ENCODE measurements around the gene SCAND1. TPM values are rescaled to one million over a fixed set of nuclear protein-coding genes. Genes with fewer than 3 reads are reported as not detected.
"Not testable (repeated sequence)": the region's sequence is repeated elsewhere in the genome, so short reads cannot be mapped to it uniquely, and the experiment has no call there.

SCAND1 gene
- total and polyA plus RNA-seq, 2 experiments from 2014 or later: 66.6 to 127 TPM

- Histone ChIP-seq H3K9ac (no peak overlapping the region), H3K4me1 (ENCODE audit: insufficient read depth) (no peaks in the 10 kb centered on the region), H3K9me3 (ENCODE audit: low read depth) (no peaks in the 10 kb centered on the region), H3K27me3 (replicated peaks; ENCODE audit: insufficient read depth) (no peaks in the 10 kb centered on the region), H3K27ac (no peak overlapping the region), H2AFZ (no peak overlapping the region), H3F3A (ENCODE audit: insufficient read depth) (no peaks in the 10 kb centered on the region), H3K4me3 (no peak overlapping the region), H4K20me1 (ENCODE audit: insufficient read depth) (no peaks in the 10 kb centered on the region), H3K79me2 (ENCODE audit: insufficient read depth) (no peaks in the 10 kb centered on the region), H3K36me3 (ENCODE audit: low read depth) (no peaks in the 10 kb centered on the region), H3K4me2 (ENCODE audit: unreplicated experiment) (no peak overlapping the region), H3K9me2 (ENCODE audit: insufficient read depth) (no peaks in the 10 kb centered on the region)
- TF ChIP-seq EZH2phosphoT487 (IDR thresholded peaks at IDR 0.05; ENCODE audit: insufficient read depth, low read depth) (no peak), EZH2 (IDR thresholded peaks at IDR 0.05; ENCODE audit: insufficient read depth, poor library complexity, severe bottlenecking) (no peak)
- in situ Hi-C loops (cut with MboI): no loop called here
- WGBS, 2 experiments (ENCODE audit: low coverage in 1 of 2, low lambda C conversion rate in 2 of 2, missing lambda C conversion rate in 2 of 2): 54 to 64% methylated on average over 2 of the region's 2 CpGs
- DNase-seq: no peak
These were observed 17.7 kb upstream of the SCAND1 start for GRCh38 chr20:35971981-35972380.

GRCh38 chr20:35968930-35969329, 14.6 kb upstream of the SCAND1 start:
- no peak overlapping the region for H2AFZ ChIP-seq
- H3K9me3 ChIP-seq (ENCODE audit: low read depth): no peaks in the 10 kb centered on the region
- H3K9ac ChIP-seq: no peak overlapping the region
- TF ChIP-seq EZH2 (IDR thresholded peaks at IDR 0.05; ENCODE audit: insufficient read depth, poor library complexity, severe bottlenecking) (no peak), EZH2phosphoT487 (IDR thresholded peaks at IDR 0.05; ENCODE audit: insufficient read depth, low read depth) (no peak)
- peak; percentile 9 for DNase-seq
- no peaks in the 10 kb centered on the region for H3K4me1 ChIP-seq (ENCODE audit: insufficient read depth)
- no peaks in the 10 kb centered on the region for H3K27me3 ChIP-seq (replicated peaks; ENCODE audit: insufficient read depth)
- no peaks in the 10 kb centered on the region for H4K20me1 ChIP-seq (ENCODE audit: insufficient read depth)
- no peaks in the 10 kb centered on the region for H3K9me2 ChIP-seq (ENCODE audit: insufficient read depth)
- no peak overlapping the region for H3K4me3 ChIP-seq
- no peak overlapping the region for H3K4me2 ChIP-seq (ENCODE audit: unreplicated experiment)
- no peak overlapping the region for H3K27ac ChIP-seq
- 22 to 36% methylated on average over 1 of the region's 1 CpG for WGBS, 2 experiments (ENCODE audit: low coverage in 1 of 2, low lambda C conversion rate in 2 of 2, missing lambda C conversion rate in 2 of 2)
- in situ Hi-C loops (cut with MboI): no loop called here
- no peaks in the 10 kb centered on the region for H3K36me3 ChIP-seq (ENCODE audit: low read depth)
- H3F3A ChIP-seq (ENCODE audit: insufficient read depth): no peaks in the 10 kb centered on the region
- H3K79me2 ChIP-seq (ENCODE audit: insufficient read depth): no peaks in the 10 kb centered on the region

- WGBS, 2 experiments (ENCODE audit: low coverage in 1 of 2, low lambda C conversion rate in 2 of 2, missing lambda C conversion rate in 2 of 2): 80 to 81% methylated on average over 3 of the region's 3 CpGs
- H4K20me1 ChIP-seq (ENCODE audit: insufficient read depth): no peaks in the 10 kb centered on the region
- H3K27ac ChIP-seq: no peak within 1 kb of the TSS
- H3K9me2 ChIP-seq (ENCODE audit: insufficient read depth): no peaks in the 10 kb centered on the region
- DNase-seq: no peak
- in situ Hi-C loops (cut with MboI): no loop called here
- H3K9ac ChIP-seq: no peak within 1 kb of the TSS
- no peaks in the 10 kb centered on the region for H3K9me3 ChIP-seq (ENCODE audit: low read depth)
- no peaks in the 10 kb centered on the region for H3K36me3 ChIP-seq (ENCODE audit: low read depth)
- no peaks in the 10 kb centered on the region for H3K27me3 ChIP-seq (replicated peaks; ENCODE audit: insufficient read depth)
- TF ChIP-seq EZH2 (IDR thresholded peaks at IDR 0.05; ENCODE audit: insufficient read depth, poor library complexity, severe bottlenecking) (no peak), EZH2phosphoT487 (IDR thresholded peaks at IDR 0.05; ENCODE audit: insufficient read depth, low read depth) (no peak)
- no peaks in the 10 kb centered on the region for H3K79me2 ChIP-seq (ENCODE audit: insufficient read depth)
- no peak within 1 kb of the TSS for H3K4me3 ChIP-seq
- no peaks in the 10 kb centered on the region for H3K4me1 ChIP-seq (ENCODE audit: insufficient read depth)
- no peaks in the 10 kb centered on the region for H3F3A ChIP-seq (ENCODE audit: insufficient read depth)
- no peak within 1 kb of the TSS for H3K4me2 ChIP-seq (ENCODE audit: unreplicated experiment)
- H2AFZ ChIP-seq: no peak within 1 kb of the TSS
These were observed 13.8 kb upstream of the SCAND1 start, which contains the start of gene CNBD2 for GRCh38 chr20:35967979-35968640. Gene CNBD2, plus strand, starts transcription at chr20:35968590. Its CDS starts 173 bp downstream, at chr20:35968763.

- TF ChIP-seq EZH2 (IDR thresholded peaks at IDR 0.05; ENCODE audit: insufficient read depth, poor library complexity, severe bottlenecking) (no peak), EZH2phosphoT487 (IDR thresholded peaks at IDR 0.05; ENCODE audit: insufficient read depth, low read depth) (no peak)
- Histone ChIP-seq H3K27ac (no peak overlapping the region), H3K9ac (no peak overlapping the region), H3K4me1 (ENCODE audit: insufficient read depth) (no peaks in the 10 kb centered on the region), H3K79me2 (ENCODE audit: insufficient read depth) (no peaks in the 10 kb centered on the region), H3K9me3 (ENCODE audit: low read depth) (no peaks in the 10 kb centered on the region), H2AFZ (no peak overlapping the region), H3K4me2 (ENCODE audit: unreplicated experiment) (no peak overlapping the region), H3K9me2 (ENCODE audit: insufficient read depth) (no peaks in the 10 kb centered on the region), H3F3A (ENCODE audit: insufficient read depth) (no peaks in the 10 kb centered on the region), H4K20me1 (ENCODE audit: insufficient read depth) (no peaks in the 10 kb centered on the region), H3K4me3 (no peak overlapping the region), H3K36me3 (ENCODE audit: low read depth) (no peaks in the 10 kb centered on the region), H3K27me3 (replicated peaks; ENCODE audit: insufficient read depth) (no peaks in the 10 kb centered on the region)
- no peak for DNase-seq
- in situ Hi-C loops (cut with MboI): no loop called here
- 76 to 80% methylated on average over 4 of the region's 4 CpGs for WGBS, 2 experiments (ENCODE audit: low coverage in 1 of 2, low lambda C conversion rate in 2 of 2, missing lambda C conversion rate in 2 of 2)
These were observed 9.6 kb upstream of the SCAND1 start for GRCh38 chr20:35963878-35964277.

- WGBS, 2 experiments (ENCODE audit: low coverage in 1 of 2, low lambda C conversion rate in 2 of 2, missing lambda C conversion rate in 2 of 2): 52 to 58% methylated on average over 6 of the region's 6 CpGs
- H2AFZ ChIP-seq; H3F3A ChIP-seq (ENCODE audit: insufficient read depth); H3K27me3 ChIP-seq (replicated peaks; ENCODE audit: insufficient read depth); H3K36me3 ChIP-seq (ENCODE audit: low read depth); DNase-seq; H3K9me2 ChIP-seq (ENCODE audit: insufficient read depth); H3K79me2 ChIP-seq (ENCODE audit: insufficient read depth); H3K4me2 ChIP-seq (ENCODE audit: unreplicated experiment); H3K4me3 ChIP-seq; H3K9me3 ChIP-seq (ENCODE audit: low read depth); H4K20me1 ChIP-seq (ENCODE audit: insufficient read depth); in situ Hi-C loops (cut with MboI); H3K27ac ChIP-seq; H3K4me1 ChIP-seq (ENCODE audit: insufficient read depth); H3K9ac ChIP-seq: not testable (repeated sequence)
These were observed 5.0 kb upstream of the SCAND1 start for GRCh38 chr20:35959291-35959690.
